GM18868 (cell line): ENCODE results near the gene KHDC1.
"Not testable (repeated sequence)": the region's sequence is repeated elsewhere in the genome, so short reads cannot be mapped to it uniquely, and the experiment has no call there.

Experiments used
- ATAC-seq: cut with Tn5 transposase; IDR thresholded peaks from one replicate; pipeline ENCODE4 v1.9.1; 2021; ENCODE audit warnings: mild to moderate bottlenecking, moderate library complexity; ENCODE audit not compliant: unreplicated experiment

Gene KHDC1

GRCh38 chr6:73262671-73263569, at the start of gene KHDC1:
TSS of gene KHDC1 (minus strand) at chr6:73263196. CDS start at chr6:73242517, 20,679 bp downstream.
- ATAC-seq = peak; percentile 95

GRCh38 chr6:73310503-73310845, 47.5 kb upstream of the KHDC1 start:
- not testable (repeated sequence) for ATAC-seq

- ATAC-seq = peak; percentile 96
These were observed 46.9 kb upstream of the KHDC1 start for GRCh38 chr6:73309785-73310502.

- ATAC-seq = no peak
These were observed 46.5 kb upstream of the KHDC1 start for GRCh38 chr6:73309535-73309784.

GRCh38 chr6:73308712-73309534, 45.9 kb upstream of the KHDC1 start:
- ATAC-seq = peak; percentile 1

- peak; percentile 44 for ATAC-seq
These were observed 40.8 kb upstream of the KHDC1 start for GRCh38 chr6:73303773-73304172.

- ATAC-seq = no peak
These were observed 39.3 kb upstream of the KHDC1 start for GRCh38 chr6:73302339-73302738.

GRCh38 chr6:73299151-73299971, 36.4 kb upstream of the KHDC1 start:
- no peak for ATAC-seq

GRCh38 chr6:73293331-73293730, 30.3 kb upstream of the KHDC1 start:
- ATAC-seq = no peak

GRCh38 chr6:73290435-73290834, 27.4 kb upstream of the KHDC1 start:
- no peak for ATAC-seq

- no peak for ATAC-seq
These were observed 23.8 kb upstream of the KHDC1 start for GRCh38 chr6:73286752-73287151.

GRCh38 chr6:73285674-73286283, 22.8 kb upstream of the KHDC1 start:
- no peak for ATAC-seq

- ATAC-seq = no peak
These were observed 19.9 kb upstream of the KHDC1 start for GRCh38 chr6:73282871-73283270.

- ATAC-seq = not testable (repeated sequence)
These were observed 18.7 kb upstream of the KHDC1 start for GRCh38 chr6:73281684-73282083.

GRCh38 chr6:73269296-73269695, 6.3 kb upstream of the KHDC1 start:
- ATAC-seq = not testable (repeated sequence)

GRCh38 chr6:73268896-73269295, 5.9 kb upstream of the KHDC1 start:
- ATAC-seq = not testable (repeated sequence)

GRCh38 chr6:73264446-73264845, 1.4 kb upstream of the KHDC1 start:
- ATAC-seq = no peak

GRCh38 chr6:73263570-73263909, 544 bp upstream of the KHDC1 start:
- peak; percentile 1 for ATAC-seq

GRCh38 chr6:73258721-73259120, 4.3 kb downstream of the KHDC1 start:
- no peak for ATAC-seq

GRCh38 chr6:73254323-73254722, 8.7 kb downstream of the KHDC1 start:
- ATAC-seq = not testable (repeated sequence)
